Measurements from ENCODE around the gene GABRG1. TPM values are rescaled to one million over a fixed set of nuclear protein-coding genes. Genes with fewer than 3 reads are reported as not detected.

Gene GABRG1
- total and polyA plus RNA-seq, 2 of the 8 experiments (the other 6 are each of a cell fraction or from before 2014, with no cell fraction given) = 0.11 to 0.43 TPM

- Histone ChIP-seq H3K23ac (ENCODE audit: insufficient read length) (no peak overlapping the region), H2BK15ac (ENCODE audit: low read length) (no peak overlapping the region), H3K9me3 (ENCODE audit: insufficient read depth in 2 of 2, low read depth in 1 of 2, low read length in 1 of 2) (no peaks in the 10 kb centered on the region), H3K4me2 (ENCODE audit: insufficient read depth in 1 of 2, low read depth in 2 of 2, low read length in 2 of 2) (no peak overlapping the region), H3K79me1 (ENCODE audit: low read depth, low read length) (no peaks in the 10 kb centered on the region), H4K8ac (ENCODE audit: extremely low read depth, insufficient read depth, low read length) (no peak overlapping the region), H3K23me2 (ENCODE audit: low read depth, low read length) (no peaks in the 10 kb centered on the region), H4K5ac (ENCODE audit: insufficient read length, low read depth, low read length) (no peak overlapping the region), H3K56ac (replicated peaks; ENCODE audit: insufficient read length, low read depth, low read length) (no peak overlapping the region), H4K20me1 (replicated peaks in 1 of 2; ENCODE audit: control insufficient read depth in 1 of 2, insufficient read depth in 2 of 2, low read length in 2 of 2) (no peaks in the 10 kb centered on the region), H3K4me1 (replicated peaks in 1 of 4; ENCODE audit: control insufficient read depth in 3 of 4, insufficient read depth in 4 of 4, low read length in 3 of 4) (no peaks in the 10 kb centered on the region), H3K4ac (replicated peaks; ENCODE audit: insufficient read length, low read depth, low read length) (no peak overlapping the region), H3K27ac (ENCODE audit: low read depth, low read length) (no peak overlapping the region), H3K18ac (ENCODE audit: extremely low read depth, low read length) (no peak overlapping the region), H4K91ac (replicated peaks; ENCODE audit: insufficient read length, low read length) (no peak overlapping the region), H2BK5ac (ENCODE audit: low read depth, low read length) (no peak overlapping the region), H3K4me3 (ENCODE audit: extremely low read depth in 1 of 4, insufficient read depth in 2 of 4, low read depth in 3 of 4, low read length in 4 of 4) (no peak overlapping the region), H2AK5ac (ENCODE audit: low read depth, low read length) (no peak overlapping the region), H3K79me2 (ENCODE audit: control insufficient read depth in 1 of 2, insufficient read depth in 2 of 2, low read length in 2 of 2) (no peaks in the 10 kb centered on the region), H3K36me3 (ENCODE audit: control insufficient read depth in 2 of 4, insufficient read depth in 4 of 4, low read length in 3 of 4) (no peaks in the 10 kb centered on the region), H2BK12ac (ENCODE audit: low read depth, low read length) (no peak overlapping the region), H2BK120ac (replicated peaks; ENCODE audit: low read depth, low read length) (no peak overlapping the region), H2BK20ac (ENCODE audit: low read length) (no peak overlapping the region), H3K14ac (ENCODE audit: insufficient read length) (no peak overlapping the region), H2AFZ (ENCODE audit: low read length) (no peak overlapping the region), H3K9ac (replicated peaks in 1 of 4; ENCODE audit: extremely low read depth in 1 of 4, low read depth in 3 of 4, low read length in 3 of 4) (no peak overlapping the region), H3K27me3 (replicated peaks in 1 of 4; ENCODE audit: control insufficient read depth in 3 of 4, extremely low read depth in 1 of 4, insufficient read depth in 3 of 4, low read length in 3 of 4) (no peaks in the 10 kb centered on the region)
- FAIRE-seq (no peak), DNase-seq (ENCODE audit: low read depth in 1 of 2, low spot score in 2 of 2) (no peak)
- POLR2A ChIA-PET (ENCODE audit: partially characterized antibody) = no interaction called here
- CTCF ChIA-PET (ENCODE audit: partially characterized antibody) = interaction anchor here (1.1 kb wide), 1 partner anchor 72 kb away, joined by 3 read pairs; no protein-coding TSS in a partner anchor
- TF ChIP-seq CHD1 (IDR thresholded peaks at IDR 0.05; ENCODE audit: low read depth, low read length) (no peak), ASH2L (IDR thresholded peaks at IDR 0.05; ENCODE audit: low read length) (no peak), TBP (IDR thresholded peaks at IDR 0.05; ENCODE audit: low read depth, low read length) (no peak), RNF2 (IDR thresholded peaks at IDR 0.05; ENCODE audit: borderline replicate concordance, low read depth, low read length, missing control alignments, poor library complexity, severe bottlenecking) (no peak), POLR2AphosphoS5 (IDR thresholded peaks at IDR 0.05; ENCODE audit: low read depth, low read length) (no peak), SUZ12 (IDR thresholded peaks at IDR 0.05; ENCODE audit: low read length) (no peak), FOSL1 (IDR thresholded peaks at IDR 0.05; ENCODE audit: insufficient read depth, low read depth, low read length) (no peak), CBX8 (IDR thresholded peaks at IDR 0.05; ENCODE audit: borderline replicate concordance, low read depth, low read length) (no peak), EGR1 (IDR thresholded peaks at IDR 0.05; ENCODE audit: borderline replicate concordance, low read depth, low read length) (no peak), SP1 (IDR thresholded peaks at IDR 0.05; ENCODE audit: low read depth, low read length) (no peak), SRF (IDR thresholded peaks at IDR 0.05; ENCODE audit: low read depth, low read length) (no peak), EP300 (IDR thresholded peaks at IDR 0.05; ENCODE audit: borderline replicate concordance in 1 of 2, low read depth in 2 of 2, low read length in 2 of 2) (no peak), CTCF (IDR thresholded peaks at IDR 0.05; ENCODE audit: control extremely low read depth in 1 of 3, insufficient read depth in 1 of 3, low read depth in 1 of 3, low read length in 3 of 3) (no peak)
Measured at GRCh38 chr4:46016306-46016705, 107.5 kb downstream of the GABRG1 start.
